HUES6 (cell line): ENCODE data around the gene HIP1.
"Not testable (repeated sequence)": the region's sequence is repeated elsewhere in the genome, so short reads cannot be mapped to it uniquely, and the experiment has no call there.

Experiments
- H3K27ac ChIP-seq: 2 replicates; pipeline ENCODE4 v1.7.0; 2013; ENCODE audit warnings: low read depth, mild to moderate bottlenecking, low read length, inconsistent platforms
- H3K27me3 ChIP-seq: 2 replicates; pipeline ENCODE4 v1.6.1; 2013; ENCODE audit warnings: low read length; ENCODE audit not compliant: control insufficient read depth, insufficient read depth
- H3K36me3 ChIP-seq: 2 replicates; pipeline ENCODE4 v1.6.1; 2013; ENCODE audit warnings: low read length; ENCODE audit not compliant: control insufficient read depth, insufficient read depth
- H3K4me1 ChIP-seq: 2 replicates; pipeline ENCODE4 v1.6.1; 2013; ENCODE audit warnings: low read length; ENCODE audit not compliant: control insufficient read depth, insufficient read depth
- H3K4me3 ChIP-seq: 2 replicates; pipeline ENCODE4 v1.5.1; 2013; ENCODE audit warnings: low read depth, low read length
- H3K9ac ChIP-seq: one replicate; pipeline ENCODE4 v1.6.1; 2013; ENCODE audit warnings: mild to moderate bottlenecking, low read length
- H3K9me3 ChIP-seq: 2 replicates; pipeline ENCODE4 v1.6.1; 2013; ENCODE audit warnings: low read depth, low read length; ENCODE audit not compliant: control insufficient read depth, insufficient read depth

The HIP1 gene

GRCh38 chr7:75604408-75604807 lies 134.3 kb downstream of the HIP1 start:
- peaks cover 11% of the 10 kb centered on the region; the same call in 1 of the 2 replicates for H3K36me3 ChIP-seq
- no peaks in the 10 kb centered on the region for H3K9me3 ChIP-seq
- no peak overlapping the region for H3K4me3 ChIP-seq
- H3K27me3 ChIP-seq = no peaks in the 10 kb centered on the region
- no peak overlapping the region for H3K9ac ChIP-seq
- peaks cover 6% of the 10 kb centered on the region for H3K4me1 ChIP-seq
- no peak overlapping the region for H3K27ac ChIP-seq

GRCh38 chr7:75602831-75603230 lies 135.9 kb downstream of the HIP1 start:
- H3K27me3 ChIP-seq, H3K9ac ChIP-seq, H3K4me3 ChIP-seq, H3K9me3 ChIP-seq, H3K27ac ChIP-seq: not testable (repeated sequence)
- Histone ChIP-seq H3K4me1 (peaks cover 20% of the 10 kb centered on the region), H3K36me3 (peaks cover 15% of the 10 kb centered on the region)

GRCh38 chr7:75601539-75601938 lies 137.2 kb downstream of the HIP1 start:
- H3K27ac ChIP-seq = no peak overlapping the region
- H3K27me3 ChIP-seq = no peaks in the 10 kb centered on the region
- H3K36me3 ChIP-seq = peaks cover 20% of the 10 kb centered on the region
- H3K4me1 ChIP-seq = peaks cover 32% of the 10 kb centered on the region
- no peaks in the 10 kb centered on the region for H3K9me3 ChIP-seq
- no peak overlapping the region for H3K4me3 ChIP-seq
- H3K9ac ChIP-seq = no peak overlapping the region

GRCh38 chr7:75600748-75601147 lies 138.0 kb downstream of the HIP1 start:
- not testable (repeated sequence) for H3K27ac ChIP-seq
- peaks cover 32% of the 10 kb centered on the region for H3K4me1 ChIP-seq

GRCh38 chr7:75599244-75599781 lies 139.4 kb downstream of the HIP1 start:
- Histone ChIP-seq H3K4me3 (no peak overlapping the region), H3K36me3 (peaks cover 30% of the 10 kb centered on the region), H3K9ac (peak overlapping the region; percentile 14), H3K27ac (peak overlapping the region; percentile 59; the same call in 1 of the 2 replicates), H3K27me3 (no peaks in the 10 kb centered on the region), H3K9me3 (no peaks in the 10 kb centered on the region), H3K4me1 (peaks cover 32% of the 10 kb centered on the region)

More at GRCh38 chr7:75600748-75601147, 138.0 kb downstream of the HIP1 start:
- not testable (repeated sequence) for H3K4me3 ChIP-seq, H3K9me3 ChIP-seq, H3K27me3 ChIP-seq, H3K9ac ChIP-seq
- peaks cover 25% of the 10 kb centered on the region for H3K36me3 ChIP-seq

- Histone ChIP-seq H3K27me3 (no peaks in the 10 kb centered on the region), H3K9ac (no peak overlapping the region), H3K27ac (no peak overlapping the region), H3K4me1 (peaks cover 32% of the 10 kb centered on the region), H3K36me3 (peaks cover 35% of the 10 kb centered on the region), H3K4me3 (no peak overlapping the region), H3K9me3 (no peaks in the 10 kb centered on the region)
These were observed 141.8 kb downstream of the HIP1 start for GRCh38 chr7:75596727-75597614.

- no peak overlapping the region for H3K9ac ChIP-seq
- H3K4me1 ChIP-seq = peaks cover 28% of the 10 kb centered on the region
- peaks cover 47% of the 10 kb centered on the region for H3K36me3 ChIP-seq
- no peak overlapping the region for H3K4me3 ChIP-seq
- H3K27me3 ChIP-seq = no peaks in the 10 kb centered on the region
- no peak overlapping the region for H3K27ac ChIP-seq
- no peaks in the 10 kb centered on the region for H3K9me3 ChIP-seq
These were observed 143.0 kb downstream of the HIP1 start for GRCh38 chr7:75595766-75596165.

GRCh38 chr7:75593500-75594184 lies 145.1 kb downstream of the HIP1 start:
- not testable (repeated sequence) for H3K9me3 ChIP-seq, H3K9ac ChIP-seq, H3K4me3 ChIP-seq, H3K27ac ChIP-seq, H3K27me3 ChIP-seq
- Histone ChIP-seq H3K4me1 (peaks cover 18% of the 10 kb centered on the region), H3K36me3 (peaks cover 53% of the 10 kb centered on the region)

- Histone ChIP-seq H3K36me3 (peaks cover 45% of the 10 kb centered on the region), H3K4me3 (no peak overlapping the region), H3K27me3 (no peaks in the 10 kb centered on the region), H3K4me1 (0 out of 2 replicates have a peak, but pooled peaks cover under 1% of the 10 kb centered on the region), H3K27ac (no peak overlapping the region), H3K9me3 (no peaks in the 10 kb centered on the region), H3K9ac (no peak overlapping the region)
These were observed 147.1 kb downstream of the HIP1 start for GRCh38 chr7:75591467-75592255.

- Histone ChIP-seq H3K9me3 (no peaks in the 10 kb centered on the region), H3K4me3 (no peak overlapping the region), H3K27me3 (no peaks in the 10 kb centered on the region), H3K4me1 (no peaks in the 10 kb centered on the region), H3K9ac (no peak overlapping the region), H3K36me3 (peaks cover 50% of the 10 kb centered on the region), H3K27ac (no peak overlapping the region)
These were observed 148.3 kb downstream of the HIP1 start for GRCh38 chr7:75590373-75591005.
